ENCODE measurements around the gene DISC1. TPM values are rescaled to one million over a fixed set of nuclear protein-coding genes. Genes with fewer than 3 reads are reported as not detected.
"Not testable (repeated sequence)": the region's sequence is repeated elsewhere in the genome, so short reads cannot be mapped to it uniquely, and the experiment has no call there.

The DISC1 gene
- total RNA-seq, 2 experiments from 2014 or later = 1.7 to 2.0 TPM

DNA sequence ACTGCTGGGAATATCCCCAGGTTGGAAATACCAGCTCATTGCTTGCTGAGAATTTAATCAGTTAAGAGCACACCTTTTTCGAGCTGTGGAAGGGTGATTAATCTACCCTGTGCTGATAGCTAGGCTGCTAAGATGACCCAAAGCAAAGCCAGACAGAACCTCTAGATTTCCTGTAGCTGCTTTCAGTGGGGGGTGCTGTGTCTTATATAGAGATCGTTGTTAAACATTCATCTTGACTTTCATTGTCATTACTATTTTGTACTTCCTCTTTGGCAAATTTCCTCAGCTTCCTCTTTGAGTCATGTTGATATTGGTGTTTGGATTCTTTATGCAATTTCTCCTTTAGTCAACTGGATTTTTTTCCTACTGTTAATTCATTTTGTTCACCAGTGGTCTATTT lies 155.3 kb downstream of the DISC1 start:
- H3K27ac Mint-ChIP-seq = no peak overlapping the region
- H3K4me1 Mint-ChIP-seq = peaks cover 1% of the 10 kb centered on the region
- H3K36me3 Mint-ChIP-seq = peaks cover 1% of the 10 kb centered on the region

DNA sequence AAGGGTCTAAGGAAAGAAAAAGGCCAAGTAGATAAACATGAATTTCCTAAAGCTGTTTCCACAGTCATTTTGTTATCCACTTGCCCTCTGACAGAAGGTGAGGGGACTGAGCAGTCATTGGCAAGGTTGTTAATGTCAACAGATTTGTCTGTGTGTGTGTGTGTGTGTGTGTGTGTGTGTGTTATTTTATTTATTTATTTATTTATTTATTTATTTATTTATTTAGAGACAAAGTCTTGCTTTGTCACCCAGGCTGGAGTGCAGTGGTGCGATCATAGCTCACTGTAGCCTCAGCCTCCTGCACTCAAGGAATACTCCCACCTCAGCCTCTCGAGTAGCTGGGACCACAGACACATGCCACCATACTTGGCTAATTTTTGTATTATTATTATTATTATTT lies 158.5 kb downstream of the DISC1 start:
- not testable (repeated sequence) for H3K4me1 Mint-ChIP-seq, H3K4me3 Mint-ChIP-seq, H3K27me3 Mint-ChIP-seq, H3K27ac Mint-ChIP-seq, H3K36me3 Mint-ChIP-seq, H3K9me3 Mint-ChIP-seq, DNase-seq

More for the DNA sequence above, 155.3 kb downstream of the DISC1 start:
- Mint-ChIP-seq H3K4me3 (no peak overlapping the region), H3K9me3 (no peaks in the 10 kb centered on the region), H3K27me3 (no peaks in the 10 kb centered on the region)
- DNase-seq = no peak

DNA sequence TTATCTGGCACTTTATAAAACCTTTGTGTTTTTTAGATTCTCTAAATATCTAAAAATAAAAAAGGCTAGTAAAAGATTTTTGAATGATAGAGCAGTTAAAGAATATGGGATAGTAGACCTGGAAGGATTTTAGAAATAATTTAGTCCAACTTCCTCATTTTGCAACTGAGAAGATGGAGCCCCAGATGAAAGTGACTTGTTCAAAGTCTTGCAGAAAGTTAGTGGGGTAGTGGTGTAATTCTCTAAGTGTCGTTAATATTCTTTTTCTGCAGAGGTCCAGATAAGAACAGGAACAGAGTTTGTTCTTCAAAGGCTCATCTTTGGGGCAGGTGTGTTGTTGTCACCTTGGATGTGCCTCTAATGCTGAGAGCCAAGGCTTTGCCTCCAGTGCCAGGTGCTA lies 159.5 kb downstream of the DISC1 start:
- peaks cover 1% of the 10 kb centered on the region for H3K4me1 Mint-ChIP-seq
- H3K9me3 Mint-ChIP-seq = no peaks in the 10 kb centered on the region
- peaks cover 5% of the 10 kb centered on the region for H3K36me3 Mint-ChIP-seq
- H3K4me3 Mint-ChIP-seq = no peak overlapping the region
- H3K27ac Mint-ChIP-seq = no peak overlapping the region
- no peaks in the 10 kb centered on the region for H3K27me3 Mint-ChIP-seq
- DNase-seq = no peak

DNA sequence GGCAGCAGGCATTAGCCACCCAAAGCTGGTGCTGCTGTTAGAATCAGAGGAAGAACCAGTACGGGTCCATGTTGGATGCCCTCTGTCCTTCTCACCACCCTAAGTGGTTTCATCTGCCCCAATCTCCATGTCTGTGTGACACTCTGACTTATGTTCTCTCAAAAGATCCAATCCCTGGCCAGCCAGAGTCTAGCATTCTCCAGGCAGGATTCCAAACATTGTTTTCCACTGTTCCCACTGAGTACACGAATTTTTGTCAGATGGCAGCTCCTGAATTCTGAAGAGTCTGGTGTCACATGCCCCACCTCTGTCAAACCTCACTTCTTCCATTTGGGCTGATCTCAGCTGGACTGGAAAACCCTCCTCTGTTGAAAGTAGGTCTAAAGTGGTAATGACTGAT lies 166.0 kb downstream of the DISC1 start:
- DNase-seq = no peak
- H3K9me3 Mint-ChIP-seq = no peaks in the 10 kb centered on the region
- no peak overlapping the region for H3K27ac Mint-ChIP-seq
- H3K27me3 Mint-ChIP-seq = no peaks in the 10 kb centered on the region
- H3K4me1 Mint-ChIP-seq = no peaks in the 10 kb centered on the region
- peaks cover 11% of the 10 kb centered on the region for H3K36me3 Mint-ChIP-seq
- no peak overlapping the region for H3K4me3 Mint-ChIP-seq

DNA sequence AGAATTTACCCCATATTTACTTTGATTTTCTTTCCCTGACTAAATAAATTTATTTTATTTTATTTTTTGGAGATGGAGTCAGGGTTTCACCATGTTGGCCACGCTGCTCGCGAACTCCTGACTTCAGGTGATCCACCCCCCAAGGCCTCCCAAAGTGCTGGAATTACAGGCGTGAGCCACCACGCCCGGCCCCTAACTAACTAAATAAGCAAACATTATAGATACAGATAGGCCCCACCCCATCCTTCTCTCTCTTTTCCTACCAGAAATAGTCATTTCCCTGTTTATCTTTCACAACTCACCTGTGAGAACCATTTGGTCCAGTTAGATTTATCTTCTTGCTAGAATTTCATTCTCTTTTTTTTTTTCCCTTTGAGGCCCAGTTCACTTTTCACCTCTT lies 167.3 kb downstream of the DISC1 start:
- H3K4me1 Mint-ChIP-seq = no peaks in the 10 kb centered on the region
- H3K4me3 Mint-ChIP-seq = no peak overlapping the region
- H3K27ac Mint-ChIP-seq = no peak overlapping the region
- H3K36me3 Mint-ChIP-seq = peaks cover 11% of the 10 kb centered on the region
- no peaks in the 10 kb centered on the region for H3K27me3 Mint-ChIP-seq
- H3K9me3 Mint-ChIP-seq = no peaks in the 10 kb centered on the region
- DNase-seq = no peak

DNA sequence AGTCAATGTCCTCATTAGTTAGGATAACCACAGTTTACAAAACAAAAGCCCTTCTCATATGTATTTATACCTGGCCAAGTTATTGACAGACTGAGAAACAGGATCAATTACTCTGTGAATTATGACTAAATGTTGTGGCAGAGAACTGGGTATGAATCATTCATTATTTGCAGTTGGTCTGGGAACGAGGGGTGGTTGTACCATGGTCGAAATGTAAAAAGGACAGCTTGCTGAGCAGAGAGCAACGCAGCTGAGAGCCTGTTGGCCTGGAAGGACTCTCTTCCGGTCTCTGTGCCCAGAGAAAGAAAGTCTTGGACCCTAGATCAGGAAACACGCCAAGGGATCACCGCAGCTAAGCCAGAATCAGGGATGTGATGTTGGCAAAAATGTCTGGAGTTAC lies 169.6 kb downstream of the DISC1 start:
- Mint-ChIP-seq H3K4me1 (no peaks in the 10 kb centered on the region), H3K36me3 (peaks cover 12% of the 10 kb centered on the region), H3K4me3 (no peak overlapping the region), H3K27me3 (no peaks in the 10 kb centered on the region), H3K27ac (no peak overlapping the region), H3K9me3 (peaks cover 2% of the 10 kb centered on the region)
- no peak for DNase-seq

DNA sequence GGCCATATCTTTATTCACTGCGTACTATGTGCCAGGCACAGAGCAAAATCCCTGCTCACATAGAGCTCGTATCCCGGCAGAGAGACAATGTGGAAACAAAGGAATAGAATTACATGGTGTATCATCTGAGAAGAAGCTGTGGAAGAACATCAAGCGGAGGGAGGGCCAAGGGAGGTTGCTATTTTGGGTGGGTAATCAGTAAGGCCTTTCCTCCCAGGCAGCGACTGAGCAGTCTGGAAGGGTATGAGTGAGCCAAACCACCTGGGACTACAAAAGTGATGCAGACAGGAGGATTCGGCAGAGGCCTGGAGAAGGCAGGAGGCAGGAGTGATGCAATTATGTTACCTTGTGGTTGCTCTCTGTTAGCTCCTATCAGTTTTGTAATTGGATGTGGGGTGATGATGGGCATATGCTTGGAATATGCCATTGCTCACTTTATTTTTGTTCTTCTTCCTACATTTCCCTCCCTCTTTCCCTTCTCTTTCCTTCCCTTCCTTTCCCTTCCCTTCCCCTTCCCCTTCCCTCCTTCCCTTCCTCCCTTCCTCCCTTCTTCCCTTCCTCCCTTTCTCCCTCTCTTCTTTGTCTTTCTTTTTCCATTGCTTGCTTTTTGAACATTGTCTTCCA lies 172.9 kb downstream of the DISC1 start:
- Mint-ChIP-seq H3K36me3 (peaks cover 22% of the 10 kb centered on the region), H3K27ac (no peak overlapping the region)
- DNase-seq = no peak

DNA sequence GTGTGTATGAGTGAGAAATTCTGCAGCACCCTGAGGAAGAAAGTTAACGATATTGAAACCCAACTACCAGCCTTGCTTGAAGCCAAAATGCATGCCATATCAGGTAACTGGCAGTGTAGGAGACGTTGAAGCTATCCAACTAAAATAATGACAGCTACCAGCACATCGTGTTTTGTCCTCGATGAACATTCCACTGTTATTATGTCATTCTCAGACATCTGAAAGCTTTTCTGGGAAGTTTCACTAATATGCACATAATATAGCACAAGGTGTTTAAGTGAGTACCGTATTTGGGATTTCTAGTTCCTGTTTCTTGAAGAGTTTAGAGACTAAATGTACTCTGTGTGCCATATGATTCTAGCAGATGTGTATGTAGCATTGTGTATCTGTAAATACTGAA lies 173.5 kb downstream of the DISC1 start:
- no peaks in the 10 kb centered on the region for H3K27me3 Mint-ChIP-seq
- H3K4me1 Mint-ChIP-seq = no peaks in the 10 kb centered on the region
- no peak for DNase-seq
- H3K9me3 Mint-ChIP-seq = peaks cover 2% of the 10 kb centered on the region
- peaks cover 19% of the 10 kb centered on the region for H3K36me3 Mint-ChIP-seq
- H3K27ac Mint-ChIP-seq = no peak overlapping the region
- H3K4me3 Mint-ChIP-seq = no peak overlapping the region

More for the DNA sequence above, 172.9 kb downstream of the DISC1 start:
- Mint-ChIP-seq H3K4me3 (no peak overlapping the region), H3K4me1 (no peaks in the 10 kb centered on the region), H3K27me3 (no peaks in the 10 kb centered on the region), H3K9me3 (peaks cover 2% of the 10 kb centered on the region)

DNA sequence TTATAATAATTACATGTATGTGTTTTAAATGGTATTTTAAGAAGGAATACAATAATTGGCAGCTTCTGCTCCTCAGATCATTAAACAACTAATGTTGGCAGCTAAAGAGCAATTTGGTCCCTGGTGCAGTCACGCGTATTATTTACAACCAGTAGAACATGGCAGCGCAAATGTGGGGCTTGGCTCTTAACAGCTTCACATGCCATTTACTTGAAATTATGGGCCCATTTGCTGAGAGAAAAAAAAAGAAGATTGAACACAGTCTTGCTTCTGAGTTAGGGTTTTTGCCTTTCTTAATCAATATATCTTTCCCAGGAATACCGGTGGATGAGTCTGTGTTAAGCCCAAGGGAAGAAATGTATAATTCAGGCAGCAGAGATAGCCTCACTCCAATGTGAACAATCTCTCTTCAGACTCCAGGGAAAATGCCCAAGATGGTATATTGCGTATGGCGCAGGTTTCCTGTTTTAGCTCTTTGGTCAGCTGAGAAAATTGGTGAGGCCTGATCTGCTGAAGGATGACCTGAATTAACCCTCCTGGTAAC lies 174.5 kb downstream of the DISC1 start:
- H3K4me3 Mint-ChIP-seq = no peak overlapping the region
- peaks cover 2% of the 10 kb centered on the region for H3K9me3 Mint-ChIP-seq
- no peak overlapping the region for H3K27ac Mint-ChIP-seq
- H3K4me1 Mint-ChIP-seq = no peaks in the 10 kb centered on the region
- no peak for DNase-seq
- no peaks in the 10 kb centered on the region for H3K27me3 Mint-ChIP-seq
- H3K36me3 Mint-ChIP-seq = peaks cover 17% of the 10 kb centered on the region

DNA sequence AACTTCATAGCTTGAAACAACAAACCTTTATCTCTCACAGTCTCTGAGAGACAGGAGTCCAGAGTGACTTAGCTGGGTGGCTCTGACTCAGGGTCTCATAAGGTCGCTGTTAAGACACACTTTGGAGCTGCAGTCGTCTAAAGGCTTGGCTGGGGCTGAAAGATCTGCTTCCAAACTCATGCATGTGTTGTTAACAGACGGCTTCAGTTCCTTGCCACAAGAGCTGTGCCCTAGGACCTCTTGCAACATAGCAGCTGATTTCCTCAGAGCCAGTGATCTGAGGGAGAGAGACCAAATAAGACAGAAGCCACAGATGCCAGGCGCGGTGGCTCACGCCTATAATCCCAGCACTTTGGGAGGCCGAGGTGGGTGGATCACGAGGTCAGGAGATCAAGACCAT lies 176.8 kb downstream of the DISC1 start:
- no peaks in the 10 kb centered on the region for H3K4me1 Mint-ChIP-seq
- no peak overlapping the region for H3K4me3 Mint-ChIP-seq
- DNase-seq = no peak
- no peaks in the 10 kb centered on the region for H3K27me3 Mint-ChIP-seq
- H3K27ac Mint-ChIP-seq = no peak overlapping the region
- peaks cover 2% of the 10 kb centered on the region for H3K9me3 Mint-ChIP-seq
- peaks cover 16% of the 10 kb centered on the region for H3K36me3 Mint-ChIP-seq

DNA sequence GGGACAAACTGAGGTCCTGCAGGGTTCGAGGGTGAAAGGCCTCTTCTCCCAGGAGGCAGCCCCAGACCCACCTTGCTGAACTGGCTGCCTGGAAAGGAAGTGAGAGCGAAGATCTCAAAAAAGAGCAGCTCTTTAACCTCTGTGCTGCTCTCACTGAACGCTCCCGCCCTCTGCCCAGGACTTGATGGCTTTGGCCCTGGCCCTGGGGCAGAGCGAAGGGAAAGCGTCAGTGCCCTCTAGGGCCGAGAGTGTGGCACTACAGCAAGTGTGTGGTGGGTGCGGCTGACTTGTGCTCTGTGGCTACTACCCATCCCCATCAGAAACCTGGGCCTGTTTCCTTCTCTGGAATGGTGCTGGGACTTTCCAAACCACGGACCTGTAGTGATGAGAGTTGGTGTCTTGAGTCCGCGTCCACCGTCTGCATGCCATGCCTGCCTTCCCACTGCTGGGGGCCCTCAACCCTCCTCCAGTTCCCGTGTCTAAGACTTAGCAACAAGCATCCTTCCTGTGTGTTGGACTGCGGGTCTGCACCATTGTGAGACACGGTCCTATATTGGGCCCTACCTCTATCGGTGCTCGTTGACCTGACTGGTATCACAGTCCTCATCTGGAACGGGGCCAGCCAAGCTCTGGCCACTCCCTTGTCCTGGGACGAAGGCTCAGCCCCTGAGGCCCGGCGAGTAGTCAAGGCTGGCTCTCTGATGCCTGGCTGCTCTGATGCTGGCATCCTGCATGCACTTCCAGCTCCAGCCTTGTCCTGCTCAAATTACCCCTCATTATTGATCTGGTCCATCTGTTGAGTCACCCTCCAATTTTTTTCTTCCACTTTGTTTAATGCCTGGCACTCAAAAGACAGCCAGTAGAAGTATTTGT lies 180.3 kb downstream of the DISC1 start:
- H3K27ac Mint-ChIP-seq = no peak overlapping the region
- H3K9me3 Mint-ChIP-seq = no peaks in the 10 kb centered on the region
- no peaks in the 10 kb centered on the region for H3K27me3 Mint-ChIP-seq
- peak; percentile 37 for DNase-seq
- H3K4me1 Mint-ChIP-seq = no peaks in the 10 kb centered on the region
- H3K36me3 Mint-ChIP-seq = peaks cover 5% of the 10 kb centered on the region
- no peak overlapping the region for H3K4me3 Mint-ChIP-seq

DNA sequence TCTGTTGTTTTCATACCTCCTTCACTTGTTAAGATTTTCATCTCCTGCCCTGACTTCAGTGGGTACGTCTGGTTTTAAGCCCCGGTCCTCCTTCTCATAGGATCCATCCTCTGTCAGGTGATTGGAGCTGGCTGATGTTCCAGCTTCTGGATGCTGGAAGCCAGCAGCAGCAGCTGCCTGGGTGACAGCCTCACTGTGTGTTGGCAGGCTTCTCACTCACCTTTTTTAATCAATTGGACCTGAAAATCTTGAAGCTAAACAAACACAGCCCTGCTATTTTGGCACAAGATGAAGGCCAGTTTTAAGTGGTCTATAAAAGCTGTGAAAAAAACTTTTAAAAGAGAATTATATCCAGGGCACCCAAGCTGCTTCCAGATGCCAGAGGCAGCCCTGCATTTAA lies 181.0 kb downstream of the DISC1 start:
- Mint-ChIP-seq H3K27ac (no peak overlapping the region), H3K36me3 (no peaks in the 10 kb centered on the region), H3K4me3 (no peak overlapping the region), H3K4me1 (no peaks in the 10 kb centered on the region), H3K27me3 (no peaks in the 10 kb centered on the region), H3K9me3 (no peaks in the 10 kb centered on the region)
- no peak for DNase-seq

DNA sequence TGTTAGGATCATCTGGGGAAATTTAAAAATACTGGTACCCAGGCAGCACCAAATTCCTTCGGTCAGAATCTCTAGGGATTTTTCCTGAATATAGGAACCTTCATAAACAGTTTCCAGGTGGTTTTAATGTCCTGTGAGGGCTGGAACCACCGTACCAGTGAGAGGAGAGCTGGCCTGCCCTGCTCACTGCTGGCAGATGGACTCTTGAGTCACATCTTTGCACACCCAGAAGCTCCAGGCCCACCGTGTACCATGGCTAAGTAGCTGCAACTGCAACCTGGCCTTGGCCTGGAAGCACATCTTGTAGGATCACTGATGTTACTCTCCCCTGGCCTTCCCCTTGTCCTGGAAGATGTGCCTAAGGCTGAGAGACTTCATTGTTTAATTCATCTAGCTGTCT lies 181.5 kb downstream of the DISC1 start:
- H3K9me3 Mint-ChIP-seq = no peaks in the 10 kb centered on the region
- no peaks in the 10 kb centered on the region for H3K36me3 Mint-ChIP-seq
- no peaks in the 10 kb centered on the region for H3K27me3 Mint-ChIP-seq
- no peak overlapping the region for H3K4me3 Mint-ChIP-seq
- H3K4me1 Mint-ChIP-seq = no peaks in the 10 kb centered on the region
- H3K27ac Mint-ChIP-seq = no peak overlapping the region
- DNase-seq = no peak

DNA sequence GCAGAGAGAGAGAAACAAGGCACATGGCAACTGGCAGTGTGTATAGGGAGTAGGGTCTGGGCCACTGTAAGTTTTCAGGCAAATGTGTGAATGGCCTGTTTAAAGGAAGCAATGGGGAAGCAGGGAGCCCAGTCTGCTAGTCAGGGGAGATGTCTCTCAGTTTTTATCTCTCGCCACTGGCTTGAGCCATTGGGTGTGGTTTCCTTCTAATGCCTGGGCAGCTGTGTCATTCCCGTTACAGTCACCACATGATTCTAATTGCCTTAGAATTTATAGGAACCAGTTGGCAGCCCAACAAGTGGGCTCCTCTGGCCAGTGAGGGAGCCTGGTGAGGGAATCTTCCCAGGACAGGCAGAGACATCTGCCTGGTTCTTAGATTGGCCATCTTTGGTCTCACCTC lies 182.4 kb downstream of the DISC1 start:
- Mint-ChIP-seq H3K4me3 (no peak overlapping the region), H3K36me3 (no peaks in the 10 kb centered on the region), H3K9me3 (no peaks in the 10 kb centered on the region), H3K4me1 (no peaks in the 10 kb centered on the region), H3K27me3 (no peaks in the 10 kb centered on the region), H3K27ac (no peak overlapping the region)
- no peak for DNase-seq

DNA sequence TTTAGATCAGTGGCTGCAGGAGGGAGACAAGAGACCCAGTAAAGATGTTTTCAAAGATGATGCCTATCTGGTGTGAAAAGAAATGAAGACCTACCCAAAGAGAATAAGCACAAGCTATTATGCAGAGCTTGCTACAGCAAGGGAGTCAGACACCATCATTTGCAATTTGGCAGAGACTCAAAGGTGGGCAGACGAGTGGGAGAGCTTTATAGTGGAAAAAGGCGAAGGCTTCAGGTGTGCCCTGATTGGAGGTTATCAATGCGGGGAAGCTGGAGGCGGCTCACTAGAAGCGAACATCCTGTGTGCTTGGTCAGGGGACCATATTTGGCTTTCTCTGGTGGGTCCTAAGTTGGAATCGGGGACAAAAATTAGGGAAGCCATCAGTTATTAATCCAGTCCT lies 183.8 kb downstream of the DISC1 start:
- Mint-ChIP-seq H3K4me1 (no peaks in the 10 kb centered on the region), H3K9me3 (no peaks in the 10 kb centered on the region), H3K36me3 (peaks cover 2% of the 10 kb centered on the region), H3K4me3 (no peak overlapping the region), H3K27me3 (no peaks in the 10 kb centered on the region), H3K27ac (no peak overlapping the region)
- no peak for DNase-seq

DNA sequence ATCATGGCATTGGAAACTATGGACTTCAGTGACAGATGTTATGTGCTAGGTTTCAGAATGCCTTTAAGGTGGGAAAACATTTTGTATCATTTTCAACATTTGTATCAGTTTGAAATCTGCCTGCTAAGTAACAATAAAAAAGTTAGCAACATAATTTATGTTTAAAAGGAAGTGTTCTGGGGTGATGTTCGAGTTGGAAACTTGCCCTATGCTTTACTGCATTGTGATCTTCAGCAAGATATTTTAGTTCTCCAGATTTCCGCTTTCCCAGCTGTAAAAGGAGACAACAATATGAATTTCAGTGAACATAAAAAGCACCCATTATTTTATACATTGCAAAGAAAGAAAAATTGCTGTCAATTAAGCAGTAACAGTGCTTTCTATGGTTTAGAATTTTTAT lies 187.4 kb downstream of the DISC1 start:
- H3K27me3 Mint-ChIP-seq = no peaks in the 10 kb centered on the region
- H3K9me3 Mint-ChIP-seq = no peaks in the 10 kb centered on the region
- DNase-seq = no peak
- H3K4me3 Mint-ChIP-seq = no peak overlapping the region
- no peak overlapping the region for H3K27ac Mint-ChIP-seq
- H3K36me3 Mint-ChIP-seq = peaks cover 12% of the 10 kb centered on the region
- H3K4me1 Mint-ChIP-seq = no peaks in the 10 kb centered on the region
